Chondrocyte (in vitro differentiated cells): ENCODE measurements around the gene ANAPC15. TPM values are rescaled to one million over a fixed set of nuclear protein-coding genes. Genes with fewer than 3 reads are reported as not detected.
A peak's percentile ranks its signal among the peaks of the same experiment; 100 is the strongest.

Source experiments
- DNase-seq: peaks from one replicate; pipeline ENCODE4 v3.0.0; 2021; ENCODE audit warnings: mixed read lengths, low spot score
- H3K27ac Mint-ChIP-seq: one replicate; pipeline ENCODE4 v1.8.0; 2021; ENCODE audit warnings: mild to moderate bottlenecking, moderate library complexity, mixed read lengths; ENCODE audit not compliant: unreplicated experiment
- H3K27me3 Mint-ChIP-seq: 2 replicates; pipeline ENCODE4 v1.8.0; 2021; ENCODE audit warnings: low read depth, mixed read lengths
- H3K36me3 Mint-ChIP-seq: 2 replicates; pipeline ENCODE4 v1.8.0; 2021; ENCODE audit warnings: low read depth, mixed read lengths
- H3K4me1 Mint-ChIP-seq: 2 replicates; pipeline ENCODE4 v1.8.0; 2021; ENCODE audit warnings: low read depth, mild to moderate bottlenecking, mixed read lengths
- H3K4me3 Mint-ChIP-seq: one replicate; pipeline ENCODE4 v1.8.0; 2021; ENCODE audit warnings: mild to moderate bottlenecking, moderate library complexity, mixed read lengths; ENCODE audit not compliant: unreplicated experiment
- H3K9me3 Mint-ChIP-seq: 2 replicates; pipeline ENCODE4 v1.8.0; 2021; ENCODE audit warnings: low read depth, mixed read lengths
- CTCF ChIP-seq: fragments of 200-600 bp; sonication (generic); IDR thresholded peaks from 2 replicates; pipeline ENCODE4 v1.5.0; 2021; ENCODE audit warnings: antibody characterized with exemption, mild to moderate bottlenecking, moderate library complexity
- total RNA-seq: library from RNA; stranded (reverse); gene quantifications from 3 replicates; pipeline ENCODE4 v1.2.1, GENCODE V29; 2021

Gene ANAPC15
- total RNA-seq, 1 donor from 2014 or later: 37.6 TPM

GRCh38 chr11:72070491-72070890 is 42.0 kb downstream of the ANAPC15 start:
- Mint-ChIP-seq H3K4me1 (peaks cover 47% of the 10 kb centered on the region), H3K27me3 (no peaks in the 10 kb centered on the region)

GRCh38 chr11:72069787-72070251 is 42.7 kb downstream of the ANAPC15 start:
- Mint-ChIP-seq H3K4me3 (no peak overlapping the region), H3K4me1 (peaks cover 47% of the 10 kb centered on the region), H3K9me3 (no peaks in the 10 kb centered on the region), H3K27ac (peak overlapping the region; percentile 91), H3K36me3 (peaks cover 1% of the 10 kb centered on the region), H3K27me3 (no peaks in the 10 kb centered on the region)
- TF ChIP-seq CTCF: no peak
- no peak for DNase-seq

More at GRCh38 chr11:72070491-72070890, 42.0 kb downstream of the ANAPC15 start:
- H3K4me3 Mint-ChIP-seq: no peak overlapping the region
- peaks cover 1% of the 10 kb centered on the region for H3K36me3 Mint-ChIP-seq
- no peak for DNase-seq
- H3K9me3 Mint-ChIP-seq: no peaks in the 10 kb centered on the region
- H3K27ac Mint-ChIP-seq: peak overlapping the region; percentile 91
- TF ChIP-seq CTCF: no peak

- DNase-seq: no peak
- peak overlapping the region; percentile 91 for H3K27ac Mint-ChIP-seq
- peaks cover 1% of the 10 kb centered on the region for H3K36me3 Mint-ChIP-seq
- peaks cover 47% of the 10 kb centered on the region for H3K4me1 Mint-ChIP-seq
- TF ChIP-seq CTCF: no peak
- H3K27me3 Mint-ChIP-seq: no peaks in the 10 kb centered on the region
- no peak overlapping the region for H3K4me3 Mint-ChIP-seq
- H3K9me3 Mint-ChIP-seq: no peaks in the 10 kb centered on the region
Observed at GRCh38 chr11:72069200-72069599, 43.3 kb downstream of the ANAPC15 start.

- Mint-ChIP-seq H3K4me3 (no peak overlapping the region), H3K4me1 (peaks cover 40% of the 10 kb centered on the region), H3K27me3 (no peaks in the 10 kb centered on the region), H3K36me3 (peaks cover 1% of the 10 kb centered on the region), H3K9me3 (no peaks in the 10 kb centered on the region), H3K27ac (no peak overlapping the region)
- DNase-seq: no peak
- no peak for TF ChIP-seq CTCF
Observed at GRCh38 chr11:72067676-72068075, 44.8 kb downstream of the ANAPC15 start.

GRCh38 chr11:72067266-72067665 is 45.2 kb downstream of the ANAPC15 start:
- TF ChIP-seq CTCF: no peak
- no peaks in the 10 kb centered on the region for H3K27me3 Mint-ChIP-seq
- no peak overlapping the region for H3K4me3 Mint-ChIP-seq
- H3K9me3 Mint-ChIP-seq: no peaks in the 10 kb centered on the region
- H3K27ac Mint-ChIP-seq: peak overlapping the region; percentile 8
- no peak for DNase-seq
- H3K4me1 Mint-ChIP-seq: peaks cover 36% of the 10 kb centered on the region
- peaks cover 1% of the 10 kb centered on the region for H3K36me3 Mint-ChIP-seq
